Measurements from ENCODE around the gene NAT10.
A peak's percentile ranks its signal among the peaks of the same experiment; 100 is the strongest.

The NAT10 gene

DNA sequence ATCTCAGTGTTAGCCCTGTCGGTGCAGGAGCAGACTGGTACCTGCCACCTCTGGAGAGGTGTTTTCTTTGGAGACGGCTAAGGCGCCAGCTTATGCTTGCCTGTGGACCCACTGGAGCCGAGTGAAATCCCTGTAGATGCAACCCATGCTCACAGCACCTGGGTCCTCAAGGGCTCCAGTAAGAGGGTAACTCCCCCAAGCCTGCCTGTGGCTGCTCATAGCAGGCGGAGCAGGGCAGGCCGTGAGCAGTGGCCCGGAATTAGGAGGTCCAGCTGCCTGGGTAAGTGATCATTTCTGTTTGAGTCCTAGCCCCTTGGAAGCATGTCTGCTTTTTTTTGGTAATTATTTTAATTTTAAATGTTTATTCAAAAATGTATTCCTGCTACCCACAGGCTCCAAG, 43.8 kb downstream of the NAT10 start:
- TF ChIP-seq, protein P1, sequence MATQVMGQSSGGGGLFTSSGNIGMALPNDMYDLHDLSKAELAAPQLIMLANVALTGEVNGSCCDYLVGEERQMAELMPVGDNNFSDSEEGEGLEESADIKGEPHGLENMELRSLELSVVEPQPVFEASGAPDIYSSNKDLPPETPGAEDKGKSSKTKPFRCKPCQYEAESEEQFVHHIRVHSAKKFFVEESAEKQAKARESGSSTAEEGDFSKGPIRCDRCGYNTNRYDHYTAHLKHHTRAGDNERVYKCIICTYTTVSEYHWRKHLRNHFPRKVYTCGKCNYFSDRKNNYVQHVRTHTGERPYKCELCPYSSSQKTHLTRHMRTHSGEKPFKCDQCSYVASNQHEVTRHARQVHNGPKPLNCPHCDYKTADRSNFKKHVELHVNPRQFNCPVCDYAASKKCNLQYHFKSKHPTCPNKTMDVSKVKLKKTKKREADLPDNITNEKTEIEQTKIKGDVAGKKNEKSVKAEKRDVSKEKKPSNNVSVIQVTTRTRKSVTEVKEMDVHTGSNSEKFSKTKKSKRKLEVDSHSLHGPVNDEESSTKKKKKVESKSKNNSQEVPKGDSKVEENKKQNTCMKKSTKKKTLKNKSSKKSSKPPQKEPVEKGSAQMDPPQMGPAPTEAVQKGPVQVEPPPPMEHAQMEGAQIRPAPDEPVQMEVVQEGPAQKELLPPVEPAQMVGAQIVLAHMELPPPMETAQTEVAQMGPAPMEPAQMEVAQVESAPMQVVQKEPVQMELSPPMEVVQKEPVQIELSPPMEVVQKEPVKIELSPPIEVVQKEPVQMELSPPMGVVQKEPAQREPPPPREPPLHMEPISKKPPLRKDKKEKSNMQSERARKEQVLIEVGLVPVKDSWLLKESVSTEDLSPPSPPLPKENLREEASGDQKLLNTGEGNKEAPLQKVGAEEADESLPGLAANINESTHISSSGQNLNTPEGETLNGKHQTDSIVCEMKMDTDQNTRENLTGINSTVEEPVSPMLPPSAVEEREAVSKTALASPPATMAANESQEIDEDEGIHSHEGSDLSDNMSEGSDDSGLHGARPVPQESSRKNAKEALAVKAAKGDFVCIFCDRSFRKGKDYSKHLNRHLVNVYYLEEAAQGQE (IDR thresholded peaks at IDR 0.05; ENCODE audit: insufficient replicate concordance, low read depth) = no peak
- no peak for TF ChIP-seq SPI1 (IDR thresholded peaks at IDR 0.05; ENCODE audit: borderline replicate concordance, low read depth)
- no peak for TF ChIP-seq GABPA (IDR thresholded peaks at IDR 0.05; ENCODE audit: low read depth)
- TF ChIP-seq, protein P2, sequence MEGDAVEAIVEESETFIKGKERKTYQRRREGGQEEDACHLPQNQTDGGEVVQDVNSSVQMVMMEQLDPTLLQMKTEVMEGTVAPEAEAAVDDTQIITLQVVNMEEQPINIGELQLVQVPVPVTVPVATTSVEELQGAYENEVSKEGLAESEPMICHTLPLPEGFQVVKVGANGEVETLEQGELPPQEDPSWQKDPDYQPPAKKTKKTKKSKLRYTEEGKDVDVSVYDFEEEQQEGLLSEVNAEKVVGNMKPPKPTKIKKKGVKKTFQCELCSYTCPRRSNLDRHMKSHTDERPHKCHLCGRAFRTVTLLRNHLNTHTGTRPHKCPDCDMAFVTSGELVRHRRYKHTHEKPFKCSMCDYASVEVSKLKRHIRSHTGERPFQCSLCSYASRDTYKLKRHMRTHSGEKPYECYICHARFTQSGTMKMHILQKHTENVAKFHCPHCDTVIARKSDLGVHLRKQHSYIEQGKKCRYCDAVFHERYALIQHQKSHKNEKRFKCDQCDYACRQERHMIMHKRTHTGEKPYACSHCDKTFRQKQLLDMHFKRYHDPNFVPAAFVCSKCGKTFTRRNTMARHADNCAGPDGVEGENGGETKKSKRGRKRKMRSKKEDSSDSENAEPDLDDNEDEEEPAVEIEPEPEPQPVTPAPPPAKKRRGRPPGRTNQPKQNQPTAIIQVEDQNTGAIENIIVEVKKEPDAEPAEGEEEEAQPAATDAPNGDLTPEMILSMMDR (IDR thresholded peaks at IDR 0.05; ENCODE audit: insufficient read depth, low read length) = no peak
- no peak for TF ChIP-seq POLR2AphosphoS5 (IDR thresholded peaks at IDR 0.05; ENCODE audit: low read depth)

DNA sequence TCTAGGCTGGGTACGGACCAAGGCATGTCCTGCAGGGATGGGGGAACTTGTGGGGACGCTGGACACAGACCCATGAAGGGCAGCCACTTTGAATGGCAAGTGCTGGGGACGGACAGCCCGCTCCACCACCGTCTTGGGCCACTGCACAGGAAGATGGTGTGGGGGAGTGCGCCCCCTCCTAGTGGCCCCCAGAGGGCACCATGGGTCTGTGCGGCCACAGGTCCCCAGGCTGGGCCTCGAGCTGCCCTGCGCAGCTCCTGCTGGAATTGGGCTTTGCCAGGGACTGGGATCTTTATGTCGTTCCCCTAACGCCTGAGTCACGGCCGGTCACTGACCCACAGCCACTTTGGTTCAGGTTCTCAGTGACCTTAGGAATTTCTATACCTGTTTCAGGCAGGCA, 44.4 kb downstream of the NAT10 start:
- no peak overlapping the region; the same call in 1 of the 2 replicates for H3K27ac ChIP-seq (replicated peaks)

More for the DNA sequence above, 43.8 kb downstream of the NAT10 start:
- Histone ChIP-seq H3K27me3 (ENCODE audit: insufficient read depth, poor library complexity, severe bottlenecking) (no peaks in the 10 kb centered on the region), H3K27ac (replicated peaks) (peak overlapping the region; percentile 79), H3K4me3 (replicated peaks; ENCODE audit: insufficient read depth, low read length) (no peak overlapping the region)
- no peak for DNase-seq (ENCODE audit: low read depth in 1 of 2, low spot score in 1 of 2)

DNA sequence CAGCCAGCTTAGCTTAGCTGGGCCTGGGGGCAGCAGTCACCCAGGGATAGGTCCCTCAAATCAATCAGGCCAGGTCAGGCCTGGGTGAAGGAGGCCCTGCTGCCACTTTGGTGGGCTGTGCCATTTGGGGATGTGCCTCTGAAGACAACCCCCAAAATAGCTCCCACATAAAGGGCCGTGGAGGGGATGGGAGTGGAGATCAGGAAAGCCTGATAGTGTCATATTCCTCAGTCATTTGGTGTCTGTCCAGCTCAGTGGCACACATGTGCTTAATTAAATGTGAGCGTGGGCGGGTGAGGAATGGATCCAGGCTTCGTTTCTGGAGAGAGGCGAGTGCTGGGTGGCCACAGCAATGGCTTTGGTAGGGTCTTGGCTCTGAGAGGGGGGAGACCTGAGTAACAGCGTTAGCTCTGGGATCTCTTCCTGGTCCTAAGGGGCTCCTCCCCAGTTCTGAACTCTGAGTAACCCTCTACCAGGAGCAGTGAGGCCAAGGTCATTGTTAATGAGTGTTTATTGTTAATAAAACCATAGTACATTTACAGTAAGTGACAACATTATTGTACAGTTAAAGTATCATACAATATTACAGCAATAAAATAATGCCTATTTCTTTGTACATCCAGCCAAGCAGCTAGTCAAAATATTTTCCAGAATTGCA, 45.2 kb downstream of the NAT10 start:
- Histone ChIP-seq H3K27me3 (ENCODE audit: insufficient read depth, poor library complexity, severe bottlenecking) (no peaks in the 10 kb centered on the region), H3K4me3 (replicated peaks; ENCODE audit: insufficient read depth, low read length) (no peak overlapping the region), H3K27ac (replicated peaks) (no peak overlapping the region; the same call in 1 of the 2 replicates)
- TF ChIP-seq, protein P2 (IDR thresholded peaks at IDR 0.05; ENCODE audit: insufficient read depth, low read length) = no peak
- TF ChIP-seq, protein P1 (IDR thresholded peaks at IDR 0.05; ENCODE audit: insufficient replicate concordance, low read depth) = no peak
- TF ChIP-seq POLR2AphosphoS5 (IDR thresholded peaks at IDR 0.05; ENCODE audit: low read depth) = no peak
- no peak for DNase-seq (ENCODE audit: low read depth in 1 of 2, low spot score in 1 of 2)

More for the DNA sequence above, 44.4 kb downstream of the NAT10 start:
- DNase-seq (ENCODE audit: low read depth in 1 of 2, low spot score in 1 of 2) = no peak
- no peaks in the 10 kb centered on the region for H3K27me3 ChIP-seq (ENCODE audit: insufficient read depth, poor library complexity, severe bottlenecking)
- no peak for TF ChIP-seq SPI1 (IDR thresholded peaks at IDR 0.05; ENCODE audit: borderline replicate concordance, low read depth)
- no peak for TF ChIP-seq GABPA (IDR thresholded peaks at IDR 0.05; ENCODE audit: low read depth)
- TF ChIP-seq, protein P1 (IDR thresholded peaks at IDR 0.05; ENCODE audit: insufficient replicate concordance, low read depth) = no peak
- TF ChIP-seq, protein P2 (IDR thresholded peaks at IDR 0.05; ENCODE audit: insufficient read depth, low read length) = no peak
- TF ChIP-seq POLR2AphosphoS5 (IDR thresholded peaks at IDR 0.05; ENCODE audit: low read depth) = no peak
- no peak overlapping the region for H3K4me3 ChIP-seq (replicated peaks; ENCODE audit: insufficient read depth, low read length)

Measured in HL-60 (cell line).